Activated B cell treated with CpG ODN at 0.5 μM for 24 hours (primary cell): Measurements from ENCODE around the gene ANP32B. TPM values are rescaled to one million over a fixed set of nuclear protein-coding genes. Genes with fewer than 3 reads are reported as not detected.

Experiments used
- ATAC-seq: fragments of 200-7000 bp; cut with Tn5 transposase; one replicate; pipeline ENCODE4 v1.10.0; 2021; ENCODE audit warnings: low read depth, mild to moderate bottlenecking, moderate library complexity
- CTCF ChIA-PET: fragments of 350-600 bp; sonication (Branson Sonifier 250); formaldehyde crosslinking; loops from one replicate; lab custom pipeline; 2021; ENCODE audit warnings: antibody characterized with exemption; lab: Charles Lee
- POLR2A ChIA-PET: fragments of 350-600 bp; sonication (Branson Sonifier 250); formaldehyde crosslinking; loops from one replicate; lab custom pipeline; 2021; ENCODE audit warnings: antibody characterized with exemption; lab: Charles Lee
- DNase-seq: peaks from one replicate; pipeline ENCODE4 v3.0.0; 2022
- H3K27ac Mint-ChIP-seq: one replicate; pipeline ENCODE4 v1.8.0; 2020; ENCODE audit warnings: mixed read lengths
- H3K27me3 Mint-ChIP-seq: one replicate; pipeline ENCODE4 v1.8.0; 2021; ENCODE audit warnings: mixed read lengths
- H3K36me3 Mint-ChIP-seq: one replicate; pipeline ENCODE4 v1.8.0; 2021; ENCODE audit warnings: low read depth, mixed read lengths
- H3K4me1 Mint-ChIP-seq: one replicate; pipeline ENCODE4 v1.8.0; 2021; ENCODE audit warnings: mixed read lengths
- H3K4me3 Mint-ChIP-seq: one replicate; pipeline ENCODE4 v1.8.0; 2020; ENCODE audit warnings: mild to moderate bottlenecking, mixed read lengths
- H3K9me3 Mint-ChIP-seq: one replicate; pipeline ENCODE4 v1.8.0; 2020; ENCODE audit warnings: mixed read lengths
- intact Hi-C: fragments of 100-400 bp; cut with micrococcal nuclease; formaldehyde crosslinking; loops from one replicate; pipeline ENCODE4 v1.15.1; 2024
- total RNA-seq: library from RNA; stranded (reverse); gene quantifications from 2 replicates; pipeline ENCODE4 v1.2.3, GENCODE V29; 2022
- TF ChIP-seq, protein P1 (sequence below): fragments of 200-600 bp; IDR thresholded peaks from one replicate; pipeline ENCODE4 v1.8.0; 2022; ENCODE audit warnings: antibody characterized with exemption, mild to moderate bottlenecking

Gene ANP32B
- total RNA-seq, 1 donor from 2014 or later, result 162 TPM

DNA sequence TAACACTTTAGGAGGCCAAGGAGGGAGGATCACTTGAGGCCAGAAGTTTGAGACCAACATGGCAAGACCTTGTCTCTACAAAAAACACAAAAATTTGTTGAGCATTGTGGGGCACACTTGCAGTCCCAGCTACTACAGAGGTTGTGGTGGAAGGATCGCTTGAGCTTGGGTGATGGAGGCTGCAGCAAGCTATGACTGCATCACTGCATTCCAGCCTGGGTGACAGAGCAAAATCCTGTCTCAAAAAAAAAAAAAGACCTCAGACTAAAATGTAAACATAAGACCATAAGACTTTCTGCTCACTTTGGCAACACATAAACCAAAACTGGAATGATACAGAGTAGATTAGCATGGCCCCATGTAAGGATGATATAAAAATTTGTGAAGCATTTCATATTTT is 48.8 kb downstream of the ANP32B start:
- no peak for DNase-seq
- ChIA-PET POLR2A (no interaction called here), CTCF (interaction anchor here (0.6 to 4.6 kb wide), 2 partner anchors 18 to 109 kb away, joined by 3 to 49 read pairs; partner anchors contain the start of gene TRMO)
- H3K27me3 Mint-ChIP-seq, result no peaks in the 10 kb centered on the region
- H3K27ac Mint-ChIP-seq, result no peak overlapping the region
- H3K4me1 Mint-ChIP-seq, result peaks cover 33% of the 10 kb centered on the region
- no peaks in the 10 kb centered on the region for H3K9me3 Mint-ChIP-seq
- TF ChIP-seq, protein P1, sequence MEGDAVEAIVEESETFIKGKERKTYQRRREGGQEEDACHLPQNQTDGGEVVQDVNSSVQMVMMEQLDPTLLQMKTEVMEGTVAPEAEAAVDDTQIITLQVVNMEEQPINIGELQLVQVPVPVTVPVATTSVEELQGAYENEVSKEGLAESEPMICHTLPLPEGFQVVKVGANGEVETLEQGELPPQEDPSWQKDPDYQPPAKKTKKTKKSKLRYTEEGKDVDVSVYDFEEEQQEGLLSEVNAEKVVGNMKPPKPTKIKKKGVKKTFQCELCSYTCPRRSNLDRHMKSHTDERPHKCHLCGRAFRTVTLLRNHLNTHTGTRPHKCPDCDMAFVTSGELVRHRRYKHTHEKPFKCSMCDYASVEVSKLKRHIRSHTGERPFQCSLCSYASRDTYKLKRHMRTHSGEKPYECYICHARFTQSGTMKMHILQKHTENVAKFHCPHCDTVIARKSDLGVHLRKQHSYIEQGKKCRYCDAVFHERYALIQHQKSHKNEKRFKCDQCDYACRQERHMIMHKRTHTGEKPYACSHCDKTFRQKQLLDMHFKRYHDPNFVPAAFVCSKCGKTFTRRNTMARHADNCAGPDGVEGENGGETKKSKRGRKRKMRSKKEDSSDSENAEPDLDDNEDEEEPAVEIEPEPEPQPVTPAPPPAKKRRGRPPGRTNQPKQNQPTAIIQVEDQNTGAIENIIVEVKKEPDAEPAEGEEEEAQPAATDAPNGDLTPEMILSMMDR, result no peak
- no peaks in the 10 kb centered on the region for H3K36me3 Mint-ChIP-seq
- intact Hi-C loops, result no loop called here
- ATAC-seq, result no peak
- no peak overlapping the region for H3K4me3 Mint-ChIP-seq

DNA sequence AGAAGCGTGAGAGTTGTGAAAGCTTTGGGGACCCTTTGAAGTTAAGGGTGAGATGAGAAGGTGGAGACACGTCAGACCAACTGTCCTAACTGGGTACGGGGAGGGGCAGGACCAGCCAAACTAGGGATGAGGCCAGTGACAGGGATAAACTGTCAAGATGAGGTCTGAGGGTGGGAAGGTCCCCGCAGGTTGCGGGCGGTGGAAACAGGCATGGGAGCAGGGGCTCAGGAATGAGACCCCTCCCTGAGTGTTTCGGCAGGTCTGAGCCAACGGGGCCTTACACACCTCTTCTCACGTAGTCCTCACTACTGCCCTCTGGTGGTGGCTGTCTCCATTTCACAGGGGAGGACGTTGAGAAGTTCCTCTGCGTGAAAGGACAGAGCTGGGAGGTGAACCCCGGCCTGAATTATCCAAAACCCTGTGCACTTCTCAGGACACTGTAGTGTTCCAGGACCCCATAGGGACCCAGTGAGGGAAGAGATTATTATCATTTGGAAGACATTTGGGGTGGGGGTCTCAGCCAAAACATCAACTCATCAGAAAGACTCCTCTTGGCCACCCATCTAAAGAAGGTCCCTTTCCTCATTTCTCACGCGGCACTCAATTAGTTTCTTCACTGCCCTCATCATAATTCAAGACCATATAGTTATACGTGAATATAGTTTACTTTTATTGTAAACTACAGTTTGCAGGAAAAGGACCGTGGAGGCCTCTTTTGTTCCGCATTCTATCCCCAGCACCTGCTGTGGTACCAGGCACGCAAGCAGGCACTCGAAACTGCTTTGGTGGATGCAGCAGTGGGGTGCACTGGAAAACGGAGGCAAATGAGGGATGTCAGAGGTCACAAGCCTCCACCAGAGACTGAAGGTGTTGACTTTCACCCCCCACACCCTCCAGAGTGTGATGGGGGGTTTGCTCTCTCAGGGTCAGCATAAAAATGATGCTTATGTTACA is 51.7 kb downstream of the ANP32B start:
- Mint-ChIP-seq H3K27ac (peak overlapping the region; percentile 36), H3K4me3 (peak overlapping the region; percentile 1)
- POLR2A ChIA-PET, result interaction anchor here (0.6 to 1.3 kb wide), 6 partner anchors 10 to 566 kb away, joined by 3 to 9 read pairs (median 3); partner anchors contain the start of genes NANS and TRMO

DNA sequence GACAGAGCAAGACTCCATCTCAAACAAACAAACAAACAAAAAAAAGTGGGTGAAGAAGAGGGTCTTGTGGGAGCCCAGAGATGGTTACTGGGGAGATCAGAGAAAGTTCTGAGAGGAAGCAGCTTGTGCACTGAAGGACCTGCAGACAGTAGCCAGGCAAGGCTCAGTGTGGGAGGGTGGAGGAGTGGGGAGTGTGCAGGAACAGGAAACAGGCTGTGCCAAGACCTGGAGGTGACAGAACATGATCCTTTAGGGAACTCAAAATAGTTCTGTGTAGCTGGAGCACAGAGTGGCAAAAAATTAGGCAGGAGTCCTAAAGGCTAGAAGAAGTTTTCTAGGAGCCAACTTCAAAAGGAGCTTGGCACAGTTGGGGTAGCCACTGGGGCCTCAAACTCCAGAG is 54.2 kb downstream of the ANP32B start:
- H3K27me3 Mint-ChIP-seq, result peaks cover 4% of the 10 kb centered on the region
- no peak overlapping the region for H3K27ac Mint-ChIP-seq
- H3K9me3 Mint-ChIP-seq, result no peaks in the 10 kb centered on the region
- ChIA-PET POLR2A (interaction anchor here (1.1 to 2.1 kb wide), 2 partner anchors 19 to 115 kb away, joined by 3 to 9 read pairs; partner anchors contain the start of genes NANS and TRMO), CTCF (interaction anchor here (0.7 to 2.1 kb wide), 2 partner anchors 74 to 114 kb away, joined by 3 to 12 read pairs; partner anchors contain the start of gene TRMO)
- H3K4me1 Mint-ChIP-seq, result peaks cover 55% of the 10 kb centered on the region
- intact Hi-C loops, result no loop called here
- no peaks in the 10 kb centered on the region for H3K36me3 Mint-ChIP-seq
- no peak overlapping the region for H3K4me3 Mint-ChIP-seq
- ATAC-seq (no peak), DNase-seq (no peak)
- TF ChIP-seq, protein P1, result no peak

More for the DNA sequence above, 51.7 kb downstream of the ANP32B start:
- CTCF ChIA-PET, result interaction anchor here (0.6 to 4.6 kb wide), 13 partner anchors 10 to 159 kb away, joined by 3 to 49 read pairs (median 5); partner anchors contain the start of genes ANP32B, NANS and TRMO
- Mint-ChIP-seq H3K4me1 (peaks cover 47% of the 10 kb centered on the region), H3K9me3 (no peaks in the 10 kb centered on the region), H3K27me3 (no peaks in the 10 kb centered on the region), H3K36me3 (no peaks in the 10 kb centered on the region)
- TF ChIP-seq, protein P1, result no peak
- intact Hi-C loops, result loop anchor here (1.0 to 2.0 kb wide), 7 partner anchors 10 to 325 kb away; partner anchors contain the start of genes ANP32B and NANS
- DNase-seq (peak; percentile 73), ATAC-seq (peak; percentile 89)

DNA sequence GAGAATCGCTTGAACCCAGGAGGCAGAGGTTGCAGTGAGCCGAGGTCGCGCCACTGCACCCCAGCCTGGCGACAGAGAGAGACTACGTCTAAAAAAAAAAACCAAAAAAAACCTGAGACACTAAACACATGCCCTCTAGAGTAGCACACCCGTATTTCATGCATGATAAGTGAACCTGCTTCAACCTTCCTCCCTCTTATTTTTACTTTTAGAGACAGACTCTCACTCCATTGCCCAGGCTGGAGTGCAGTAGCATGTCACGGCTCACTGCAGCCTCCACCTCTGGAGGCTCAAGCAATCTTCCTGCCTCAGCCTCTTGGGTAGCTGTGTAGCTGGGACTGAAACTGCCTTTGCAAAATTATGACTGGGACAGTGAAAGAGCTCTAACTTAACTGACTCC is 55.8 kb downstream of the ANP32B start:
- Mint-ChIP-seq H3K27ac (peak overlapping the region; percentile 24), H3K4me1 (peaks cover 61% of the 10 kb centered on the region), H3K9me3 (no peaks in the 10 kb centered on the region), H3K4me3 (peak overlapping the region; percentile 46), H3K27me3 (peaks cover 4% of the 10 kb centered on the region), H3K36me3 (no peaks in the 10 kb centered on the region)
- CTCF ChIA-PET, result interaction anchor here (1.0 kb wide), 2 partner anchors 32 to 115 kb away, joined by 3 to 5 read pairs; no protein-coding TSS in a partner anchor
- POLR2A ChIA-PET, result interaction anchor here (1.1 kb wide), 2 partner anchors 18 to 56 kb away, joined by 3 to 4 read pairs; partner anchors contain the start of gene NANS
- DNase-seq (no peak), ATAC-seq (peak; percentile 20)
- intact Hi-C loops, result no loop called here
- TF ChIP-seq, protein P1, result no peak
